HG03108 (cell line): ENCODE results near the gene AKIP1.

Source experiments
- ATAC-seq: cut with Tn5 transposase; IDR thresholded peaks from one replicate; pipeline ENCODE4 v1.9.1; 2021; ENCODE audit warnings: moderate library complexity; ENCODE audit not compliant: unreplicated experiment

Gene AKIP1

GRCh38 chr11:8956860-8957259 lies 45.9 kb downstream of the AKIP1 start:
- ATAC-seq = no peak

- ATAC-seq = peak; percentile 46
Measured at GRCh38 chr11:8959546-8960166, 48.7 kb downstream of the AKIP1 start.

GRCh38 chr11:8961401-8961800 lies 50.4 kb downstream of the AKIP1 start:
- no peak for ATAC-seq

- ATAC-seq = no peak
Measured at GRCh38 chr11:8962841-8963240, 51.9 kb downstream of the AKIP1 start.

GRCh38 chr11:8963569-8964323 lies 52.8 kb downstream of the AKIP1 start:
- peak; percentile 62 for ATAC-seq

- peak; percentile 81 for ATAC-seq
Measured at GRCh38 chr11:8964324-8965320, 53.6 kb downstream of the AKIP1 start, which contains the start of gene TMEM9B. TMEM9B (minus strand) TSS chr11:8964442; CDS start chr11:8964313, 129 bp downstream.

GRCh38 chr11:8967184-8967583 lies 56.2 kb downstream of the AKIP1 start:
- no peak for ATAC-seq
